ENCODE results near the gene STXBP6.

Gene STXBP6

GRCh38 chr14:24892497-24893051, 157.4 kb downstream of the STXBP6 start:
- no peak overlapping the region for H3K9ac ChIP-seq
- H3K4me1 ChIP-seq: no peaks in the 10 kb centered on the region
- H3K27ac ChIP-seq: no peak overlapping the region
- H3K9me3 ChIP-seq (replicated peaks in 1 of 11): peaks cover 15 to 27% (median 18%) of the 10 kb centered on the region in 11 experiments
- no peak overlapping the region for H3K4me2 ChIP-seq
- H3K4me3 ChIP-seq: no peak overlapping the region
- H3K27me3 ChIP-seq: no peaks in the 10 kb centered on the region
- no peaks in the 10 kb centered on the region; a peak in 1 of 22 replicates for H3K36me3 ChIP-seq
- H4K20me1 ChIP-seq: no peaks in the 10 kb centered on the region
- TF ChIP-seq Cebpa-rat (IDR thresholded peaks at IDR 0.05): no peak

- no peak overlapping the region for H3K4me2 ChIP-seq
- no peak overlapping the region for H3K4me3 ChIP-seq
- peaks cover 15 to 27% (median 18%) of the 10 kb centered on the region in 11 experiments for H3K9me3 ChIP-seq (replicated peaks in 1 of 11)
- TF ChIP-seq Cebpa-rat (IDR thresholded peaks at IDR 0.05): no peak
- no peaks in the 10 kb centered on the region for H4K20me1 ChIP-seq
- no peaks in the 10 kb centered on the region for H3K27me3 ChIP-seq
- H3K4me1 ChIP-seq: no peaks in the 10 kb centered on the region
- no peaks in the 10 kb centered on the region; a peak in 1 of 22 replicates for H3K36me3 ChIP-seq
- H3K27ac ChIP-seq: no peak overlapping the region
- no peak overlapping the region for H3K9ac ChIP-seq
Observed at GRCh38 chr14:24891987-24892496, 157.9 kb downstream of the STXBP6 start.

- no peaks in the 10 kb centered on the region for H3K4me1 ChIP-seq
- no peaks in the 10 kb centered on the region for H3K27me3 ChIP-seq
- no peak overlapping the region for H3K4me3 ChIP-seq
- H3K36me3 ChIP-seq: no peaks in the 10 kb centered on the region; a peak in 1 of 22 replicates
- H3K4me2 ChIP-seq: no peak overlapping the region
- peaks cover 15 to 27% (median 18%) of the 10 kb centered on the region in 11 experiments for H3K9me3 ChIP-seq (replicated peaks in 1 of 11)
- H3K9ac ChIP-seq: no peak overlapping the region
- TF ChIP-seq Cebpa-rat (IDR thresholded peaks at IDR 0.05): no peak
- H3K27ac ChIP-seq: no peak overlapping the region
- no peaks in the 10 kb centered on the region for H4K20me1 ChIP-seq
Observed at GRCh38 chr14:24890716-24891115, 159.2 kb downstream of the STXBP6 start.

GRCh38 chr14:24889843-24890242, 160.1 kb downstream of the STXBP6 start:
- no peaks in the 10 kb centered on the region; a peak in 1 of 22 replicates for H3K36me3 ChIP-seq
- no peak overlapping the region for H3K4me2 ChIP-seq
- no peak overlapping the region for H3K4me3 ChIP-seq
- H3K27ac ChIP-seq: no peak overlapping the region
- peaks cover 15 to 27% (median 18%) of the 10 kb centered on the region in 11 experiments for H3K9me3 ChIP-seq (replicated peaks in 1 of 11)
- no peak for TF ChIP-seq Cebpa-rat (IDR thresholded peaks at IDR 0.05)
- no peaks in the 10 kb centered on the region for H4K20me1 ChIP-seq
- H3K9ac ChIP-seq: no peak overlapping the region
- no peaks in the 10 kb centered on the region for H3K27me3 ChIP-seq
- H3K4me1 ChIP-seq: no peaks in the 10 kb centered on the region

- H4K20me1 ChIP-seq: no peaks in the 10 kb centered on the region
- no peak for TF ChIP-seq Cebpa-rat (IDR thresholded peaks at IDR 0.05)
Observed at GRCh38 chr14:24888532-24888931, 161.4 kb downstream of the STXBP6 start.

GRCh38 chr14:24887623-24888304, 162.2 kb downstream of the STXBP6 start:
- H3K27me3 ChIP-seq: no peaks in the 10 kb centered on the region
- H4K20me1 ChIP-seq: no peaks in the 10 kb centered on the region
- H3K9me3 ChIP-seq (replicated peaks in 1 of 11): peaks cover 15 to 27% (median 18%) of the 10 kb centered on the region in 11 experiments
- H3K4me2 ChIP-seq: no peak overlapping the region
- H3K4me1 ChIP-seq: no peaks in the 10 kb centered on the region
- H3K9ac ChIP-seq: no peak overlapping the region
- no peaks in the 10 kb centered on the region; a peak in 1 of 22 replicates for H3K36me3 ChIP-seq
- no peak overlapping the region for H3K4me3 ChIP-seq
- H3K27ac ChIP-seq: no peak overlapping the region
- no peak for TF ChIP-seq Cebpa-rat (IDR thresholded peaks at IDR 0.05)

More at GRCh38 chr14:24888532-24888931, 161.4 kb downstream of the STXBP6 start:
- Histone ChIP-seq H3K4me1 (no peaks in the 10 kb centered on the region), H3K27me3 (no peaks in the 10 kb centered on the region), H3K4me3 (no peak overlapping the region), H3K9me3 (replicated peaks in 1 of 11) (peaks cover 15 to 27% (median 18%) of the 10 kb centered on the region in 11 experiments), H3K27ac (no peak overlapping the region), H3K9ac (no peak overlapping the region), H3K4me2 (no peak overlapping the region), H3K36me3 (no peaks in the 10 kb centered on the region; a peak in 1 of 22 replicates)

GRCh38 chr14:24885410-24885913, 164.5 kb downstream of the STXBP6 start:
- peaks cover 8 to 20% (median 9%) of the 10 kb centered on the region in 11 experiments for H3K9me3 ChIP-seq (replicated peaks in 1 of 11)

DNA sequence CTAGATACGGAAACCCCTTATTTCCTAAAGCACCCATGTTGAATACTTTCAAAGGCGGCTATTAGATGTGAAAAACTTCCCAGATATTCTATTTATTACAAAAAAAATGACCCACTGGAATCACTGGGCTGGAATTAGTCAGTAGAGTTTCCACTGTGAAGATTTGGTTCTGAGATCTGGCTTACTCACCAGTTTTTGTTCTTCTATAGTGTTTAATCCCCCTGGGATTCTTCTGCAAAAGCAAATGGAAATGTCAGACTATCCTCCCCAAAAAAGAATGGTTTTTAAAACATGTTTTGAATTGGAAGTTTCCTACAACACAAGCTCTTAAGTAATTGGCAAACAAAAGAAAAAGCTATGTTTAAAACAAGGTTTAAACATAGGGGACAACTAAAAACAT, 166.4 kb downstream of the STXBP6 start:
- Histone ChIP-seq H3K4me1 (no peaks in the 10 kb centered on the region), H3K4me2 (no peak overlapping the region), H3K36me3 (no peaks in the 10 kb centered on the region), H3K4me3 (no peak overlapping the region), H3K9me3 (replicated peaks in 1 of 11) (peaks cover 0 to 7% (median 0%) of the 10 kb centered on the region in 11 experiments; a peak in 3 of 22 replicates), H4K20me1 (no peaks in the 10 kb centered on the region), H3K27ac (no peak overlapping the region), H3K9ac (no peak overlapping the region), H3K27me3 (no peaks in the 10 kb centered on the region)
- no peak for TF ChIP-seq Cebpa-rat (IDR thresholded peaks at IDR 0.05)

More at GRCh38 chr14:24885410-24885913, 164.5 kb downstream of the STXBP6 start:
- Histone ChIP-seq H3K9ac (no peak overlapping the region), H3K4me2 (no peak overlapping the region), H3K27me3 (no peaks in the 10 kb centered on the region), H4K20me1 (no peaks in the 10 kb centered on the region), H3K4me1 (no peaks in the 10 kb centered on the region), H3K4me3 (no peak overlapping the region), H3K36me3 (no peaks in the 10 kb centered on the region), H3K27ac (no peak overlapping the region)
- TF ChIP-seq Cebpa-rat (IDR thresholded peaks at IDR 0.05): no peak

- peaks cover 0 to 4% (median 0%) of the 10 kb centered on the region in 11 experiments; a peak in 3 of 22 replicates for H3K9me3 ChIP-seq (replicated peaks in 1 of 11)
- no peaks in the 10 kb centered on the region for H3K36me3 ChIP-seq
- no peak overlapping the region for H3K27ac ChIP-seq
- H3K4me3 ChIP-seq: no peak overlapping the region
- no peak overlapping the region for H3K9ac ChIP-seq
- H4K20me1 ChIP-seq: no peaks in the 10 kb centered on the region
- H3K4me2 ChIP-seq: no peak overlapping the region
- H3K4me1 ChIP-seq: peaks cover 0 to 12% (median 7%) of the 10 kb centered on the region in 10 experiments; a peak in 14 of 20 replicates
- H3K27me3 ChIP-seq: no peaks in the 10 kb centered on the region
- TF ChIP-seq Cebpa-rat (IDR thresholded peaks at IDR 0.05): no peak
Observed at GRCh38 chr14:24881116-24881893, 168.6 kb downstream of the STXBP6 start.

Measured in BLaER1 treated with 17β-estradiol and CSF1 and Interleukin-3, amounts not matched to agents 10 nM and 100 nM (cell line).